Calu3 (cell line): ENCODE measurements around the gene AKAP13. TPM values are rescaled to one million over a fixed set of nuclear protein-coding genes. Genes with fewer than 3 reads are reported as not detected.
A peak's percentile ranks its signal among the peaks of the same experiment; 100 is the strongest.

Experiments used
- BruUV-seq: library from RNA; stranded (reverse); fragments of 400-500 nt; replicated peaks from 2 replicates; lab custom pipeline; 2021; lab: Mats Ljungman, UMichigan
- CTCF ChIA-PET: fragments of 300-600 bp; sonication (Branson Sonifier 250); formaldehyde crosslinking; loops from one replicate; lab custom pipeline; 2022; ENCODE audit warnings: antibody characterized with exemption; lab: Charles Lee
- DNase-seq: peaks from one replicate; pipeline ENCODE4 v3.0.0; 2022
- H3K27ac Mint-ChIP-seq: one replicate; pipeline ENCODE4 v1.8.0; 2022; ENCODE audit warnings: mixed read lengths; ENCODE audit not compliant: unreplicated experiment
- H3K27me3 Mint-ChIP-seq: one replicate; pipeline ENCODE4 v1.8.0; 2022; ENCODE audit warnings: mixed read lengths; ENCODE audit not compliant: unreplicated experiment
- H3K36me3 Mint-ChIP-seq: one replicate; pipeline ENCODE4 v1.8.0; 2022; ENCODE audit warnings: mild to moderate bottlenecking, moderate library complexity, mixed read lengths; ENCODE audit not compliant: insufficient read depth, unreplicated experiment
- H3K4me1 Mint-ChIP-seq: one replicate; pipeline ENCODE4 v1.8.0; 2022; ENCODE audit warnings: mild to moderate bottlenecking, low read depth, mixed read lengths; ENCODE audit not compliant: unreplicated experiment
- H3K4me3 Mint-ChIP-seq: one replicate; pipeline ENCODE4 v1.8.0; 2022; ENCODE audit warnings: mild to moderate bottlenecking, low read depth, moderate library complexity, mixed read lengths; ENCODE audit not compliant: unreplicated experiment
- H3K9me3 Mint-ChIP-seq: one replicate; pipeline ENCODE4 v1.8.0; 2022; ENCODE audit warnings: low read depth, mixed read lengths; ENCODE audit not compliant: unreplicated experiment
- intact Hi-C: fragments of 100-400 bp; cut with micrococcal nuclease; formaldehyde crosslinking; loops from one replicate; pipeline ENCODE4 v1.10.0; 2022; ENCODE audit not compliant: unreplicated experiment
- total RNA-seq: library from RNA; stranded (reverse); gene quantifications from 2 replicates; pipeline ENCODE4 v1.2.3, GENCODE V29; 2022
- TF ChIP-seq, protein P1 (sequence below): fragments of 200-600 bp; IDR thresholded peaks from one replicate; pipeline ENCODE4 v1.8.0; 2022; ENCODE audit warnings: antibody characterized with exemption; ENCODE audit not compliant: unreplicated experiment

Gene AKAP13
- total RNA-seq, 1 experiment from 2014 or later: 145 TPM

DNA sequence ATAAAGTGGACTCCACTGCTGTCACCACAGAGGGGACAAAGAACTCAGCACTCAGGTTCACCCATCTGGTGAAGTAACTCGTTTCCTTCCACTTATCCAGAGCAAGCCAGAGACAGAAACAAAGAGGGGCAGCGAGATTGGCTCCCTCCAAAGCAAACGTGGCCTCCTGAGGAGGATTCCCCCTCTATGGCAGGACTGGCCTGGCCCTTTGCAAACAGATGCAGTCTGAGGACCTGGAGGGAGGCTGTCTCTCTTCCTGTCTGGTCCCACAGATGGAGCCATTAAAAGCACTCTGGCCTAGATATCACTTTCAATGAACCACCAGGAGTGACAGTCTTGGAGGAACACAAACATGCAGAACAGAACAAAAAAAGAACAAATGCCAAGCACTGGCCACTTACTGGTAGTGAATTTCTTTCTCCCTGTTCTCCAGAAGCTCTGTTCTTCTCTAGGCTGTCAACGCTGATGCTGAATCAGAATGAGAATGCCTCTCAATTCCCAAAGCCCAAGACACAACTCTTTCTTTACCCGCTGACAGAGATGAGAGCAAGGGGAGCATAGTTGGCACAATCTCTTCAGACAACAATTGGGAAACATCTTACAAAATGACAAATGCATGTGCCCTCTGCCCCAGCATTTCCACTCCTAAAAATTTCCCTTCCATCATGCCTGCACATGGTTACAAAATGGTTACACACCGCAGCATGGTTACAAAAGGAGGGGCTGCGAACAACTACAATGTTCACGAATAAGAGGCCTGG, 400.0 kb downstream of the AKAP13 start:
- BruUV-seq: no TSS peak
- H3K27me3 Mint-ChIP-seq: no peaks in the 10 kb centered on the region
- TF ChIP-seq, protein P1, sequence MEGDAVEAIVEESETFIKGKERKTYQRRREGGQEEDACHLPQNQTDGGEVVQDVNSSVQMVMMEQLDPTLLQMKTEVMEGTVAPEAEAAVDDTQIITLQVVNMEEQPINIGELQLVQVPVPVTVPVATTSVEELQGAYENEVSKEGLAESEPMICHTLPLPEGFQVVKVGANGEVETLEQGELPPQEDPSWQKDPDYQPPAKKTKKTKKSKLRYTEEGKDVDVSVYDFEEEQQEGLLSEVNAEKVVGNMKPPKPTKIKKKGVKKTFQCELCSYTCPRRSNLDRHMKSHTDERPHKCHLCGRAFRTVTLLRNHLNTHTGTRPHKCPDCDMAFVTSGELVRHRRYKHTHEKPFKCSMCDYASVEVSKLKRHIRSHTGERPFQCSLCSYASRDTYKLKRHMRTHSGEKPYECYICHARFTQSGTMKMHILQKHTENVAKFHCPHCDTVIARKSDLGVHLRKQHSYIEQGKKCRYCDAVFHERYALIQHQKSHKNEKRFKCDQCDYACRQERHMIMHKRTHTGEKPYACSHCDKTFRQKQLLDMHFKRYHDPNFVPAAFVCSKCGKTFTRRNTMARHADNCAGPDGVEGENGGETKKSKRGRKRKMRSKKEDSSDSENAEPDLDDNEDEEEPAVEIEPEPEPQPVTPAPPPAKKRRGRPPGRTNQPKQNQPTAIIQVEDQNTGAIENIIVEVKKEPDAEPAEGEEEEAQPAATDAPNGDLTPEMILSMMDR: no peak
- no peak overlapping the region for H3K27ac Mint-ChIP-seq
- H3K4me3 Mint-ChIP-seq: no peak overlapping the region
- H3K9me3 Mint-ChIP-seq: no peaks in the 10 kb centered on the region
- intact Hi-C loops: no loop called here
- H3K36me3 Mint-ChIP-seq: no peaks in the 10 kb centered on the region
- H3K4me1 Mint-ChIP-seq: no peaks in the 10 kb centered on the region
- CTCF ChIA-PET: no interaction called here
- DNase-seq: no peak

DNA sequence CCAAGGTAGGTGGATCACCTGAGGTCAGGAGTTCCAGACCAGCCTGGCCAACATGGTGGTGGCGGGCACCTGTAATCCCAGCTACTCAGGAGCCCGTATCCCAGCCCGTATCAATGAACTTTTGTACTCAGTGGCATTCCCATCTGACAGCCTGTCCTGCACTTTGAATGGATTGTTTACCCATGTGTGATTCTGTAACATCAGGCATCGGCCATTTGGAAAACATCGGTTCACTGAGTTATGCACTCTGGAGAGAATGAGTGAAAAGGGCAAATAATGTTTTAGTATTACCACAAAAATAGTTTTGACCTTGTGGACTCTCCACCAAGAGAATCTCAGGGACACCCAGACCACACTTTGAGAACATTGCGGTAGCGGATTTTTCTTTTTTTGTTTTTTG, 400.7 kb downstream of the AKAP13 start:
- Mint-ChIP-seq H3K36me3 (no peaks in the 10 kb centered on the region), H3K4me3 (no peak overlapping the region), H3K27me3 (no peaks in the 10 kb centered on the region), H3K9me3 (no peaks in the 10 kb centered on the region), H3K27ac (no peak overlapping the region), H3K4me1 (peaks cover 5% of the 10 kb centered on the region)
- intact Hi-C loops: no loop called here
- TF ChIP-seq, protein P1: no peak
- DNase-seq: no peak
- CTCF ChIA-PET: no interaction called here
- BruUV-seq: no TSS peak

DNA sequence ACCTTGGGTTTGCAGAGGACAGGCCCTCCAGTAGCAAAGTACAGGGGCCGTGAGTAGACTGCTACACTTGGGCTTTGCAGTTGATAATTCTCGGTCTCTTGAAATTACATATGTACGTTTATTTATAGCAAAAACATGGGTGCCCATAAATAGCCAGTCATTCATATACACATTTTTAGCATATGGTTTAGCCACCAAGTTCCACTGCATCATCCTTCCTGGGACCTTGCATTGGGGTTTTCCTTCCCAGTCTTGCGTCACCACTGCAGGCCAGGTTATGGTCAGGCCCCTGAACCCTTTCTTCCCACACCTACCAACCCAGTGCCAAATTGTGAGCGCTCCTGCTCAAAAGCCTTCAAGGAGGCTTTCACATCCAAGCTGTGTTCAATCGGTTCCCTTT, 401.7 kb downstream of the AKAP13 start:
- Mint-ChIP-seq H3K27me3 (no peaks in the 10 kb centered on the region), H3K9me3 (no peaks in the 10 kb centered on the region), H3K4me3 (no peak overlapping the region), H3K36me3 (no peaks in the 10 kb centered on the region), H3K4me1 (peaks cover 11% of the 10 kb centered on the region), H3K27ac (no peak overlapping the region)
- intact Hi-C loops: no loop called here
- CTCF ChIA-PET: no interaction called here
- BruUV-seq: no TSS peak
- TF ChIP-seq, protein P1: no peak
- DNase-seq: no peak

DNA sequence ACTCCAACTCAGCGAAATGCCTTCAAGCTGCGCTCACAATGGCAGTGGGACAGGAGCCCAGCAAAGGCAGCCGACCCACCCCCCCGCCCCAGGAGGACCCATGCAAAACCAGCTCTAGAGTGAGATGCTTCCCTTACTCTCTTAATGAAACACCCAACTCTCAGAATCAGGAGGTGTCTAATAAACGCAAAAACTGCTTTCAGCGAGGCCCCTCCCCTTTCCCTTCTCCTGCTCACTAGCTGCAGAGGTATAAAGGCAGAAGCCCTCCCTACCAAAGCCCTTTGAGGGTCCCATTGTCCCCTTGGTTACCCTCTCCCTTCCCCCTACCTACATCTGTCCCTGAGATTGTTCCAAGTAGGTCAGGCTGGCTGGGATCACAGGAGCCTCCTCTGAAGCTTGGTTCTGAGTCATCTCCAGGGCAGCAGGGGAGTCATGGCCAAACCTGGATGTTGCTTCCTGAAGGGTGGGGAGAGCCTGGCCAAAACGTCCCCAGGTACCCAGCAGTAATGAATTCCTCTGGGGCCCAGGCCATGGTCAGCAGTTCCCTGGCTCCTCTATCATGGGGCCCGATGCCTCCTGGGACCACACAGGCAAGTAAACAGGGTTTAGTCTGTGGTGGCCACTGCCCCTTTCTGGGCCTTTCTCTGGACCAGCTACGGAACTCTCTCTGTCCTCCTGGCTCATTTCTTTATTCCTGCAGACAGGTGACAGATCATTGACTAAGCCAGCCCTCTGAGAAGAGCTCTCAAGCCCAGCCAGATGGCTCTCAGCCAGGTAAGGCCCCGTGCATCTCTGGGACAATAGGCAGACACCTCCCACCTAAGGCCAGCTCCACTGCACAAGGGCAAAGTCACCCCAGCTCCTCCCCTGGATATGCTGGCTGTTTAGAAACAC, 405.7 kb downstream of the AKAP13 start:
- Mint-ChIP-seq H3K4me1 (peaks cover 34% of the 10 kb centered on the region), H3K9me3 (no peaks in the 10 kb centered on the region), H3K27ac (peak overlapping the region; percentile 71), H3K27me3 (no peaks in the 10 kb centered on the region), H3K36me3 (no peaks in the 10 kb centered on the region), H3K4me3 (peak overlapping the region; percentile 39)
- CTCF ChIA-PET: interaction anchor here (0.6 to 1.6 kb wide), 6 partner anchors 12 to 847 kb away, joined by 3 to 8 read pairs (median 4); no protein-coding TSS in a partner anchor
- TF ChIP-seq, protein P1: no peak
- intact Hi-C loops: no loop called here
- no TSS peak for BruUV-seq
- DNase-seq: peak; percentile 44
